Spleen (tissue), 7 donors: ENCODE measurements around the gene OTOA.

Experiments used
- POLR2AphosphoS5 ChIP-seq, 3 donors: sonication (generic); formaldehyde crosslinking; IDR thresholded peaks; one replicate each; pipeline ENCODE4 v1.5.1; 2017; ENCODE audit warnings: antibody characterized with exemption in 3 of 3
- TF ChIP-seq, protein P1 (sequence below), 11 experiments: fragments of 200-600 bp in 7 of 11; fragments of 450-650 bp in 4 of 11; sonication (generic) in 4 of 11; IDR thresholded peaks in 8 of 11; conservative IDR thresholded peaks in 3 of 11; 1 replicate in 7 of 11; 2 replicates in 4 of 11; pipeline versions ENCODE4 v1.4.0 to v1.8.0; 2016 to 2021; ENCODE audit warnings: antibody characterized with exemption in 11 of 11, inconsistent platforms in 4 of 11, mild to moderate bottlenecking in 1 of 11
- donor health status: DM: no; HTN: no; CAD: no; lungs with moderate emphysema.
- donor health status: DM: no; HTN: no; CAD: no.
- donor health status: DM: no; HTN: no; CAD: no.

DNA sequence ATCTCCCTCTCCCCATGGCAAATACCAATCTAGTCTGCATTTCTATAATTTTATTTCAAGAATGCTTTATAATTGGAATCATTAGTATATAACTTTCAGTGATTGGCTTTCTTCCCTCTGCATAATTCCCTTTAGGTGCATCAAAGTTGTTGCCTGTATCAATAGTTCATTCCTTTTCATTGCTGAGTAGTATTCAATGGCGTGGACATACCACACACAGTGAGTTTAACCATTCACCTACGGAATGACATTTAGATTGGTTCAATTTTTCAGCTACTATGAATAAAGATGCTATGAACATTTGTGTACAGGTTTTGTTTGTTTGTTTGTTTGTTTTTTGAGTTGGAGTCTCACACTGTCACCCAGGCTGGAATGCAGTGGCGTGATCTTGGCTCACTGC is 9.7 kb downstream of the OTOA start:
- TF ChIP-seq, protein P1, sequence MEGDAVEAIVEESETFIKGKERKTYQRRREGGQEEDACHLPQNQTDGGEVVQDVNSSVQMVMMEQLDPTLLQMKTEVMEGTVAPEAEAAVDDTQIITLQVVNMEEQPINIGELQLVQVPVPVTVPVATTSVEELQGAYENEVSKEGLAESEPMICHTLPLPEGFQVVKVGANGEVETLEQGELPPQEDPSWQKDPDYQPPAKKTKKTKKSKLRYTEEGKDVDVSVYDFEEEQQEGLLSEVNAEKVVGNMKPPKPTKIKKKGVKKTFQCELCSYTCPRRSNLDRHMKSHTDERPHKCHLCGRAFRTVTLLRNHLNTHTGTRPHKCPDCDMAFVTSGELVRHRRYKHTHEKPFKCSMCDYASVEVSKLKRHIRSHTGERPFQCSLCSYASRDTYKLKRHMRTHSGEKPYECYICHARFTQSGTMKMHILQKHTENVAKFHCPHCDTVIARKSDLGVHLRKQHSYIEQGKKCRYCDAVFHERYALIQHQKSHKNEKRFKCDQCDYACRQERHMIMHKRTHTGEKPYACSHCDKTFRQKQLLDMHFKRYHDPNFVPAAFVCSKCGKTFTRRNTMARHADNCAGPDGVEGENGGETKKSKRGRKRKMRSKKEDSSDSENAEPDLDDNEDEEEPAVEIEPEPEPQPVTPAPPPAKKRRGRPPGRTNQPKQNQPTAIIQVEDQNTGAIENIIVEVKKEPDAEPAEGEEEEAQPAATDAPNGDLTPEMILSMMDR (IDR thresholded peaks at IDR 0.05 in 8 of 11, conservative IDR thresholded peaks at IDR 0.05 in 3 of 11): no peak
- no peak for TF ChIP-seq POLR2AphosphoS5 (IDR thresholded peaks at IDR 0.05)
